GM12872 (cell line): ENCODE measurements around the gene NDUFAF2.

ENCODE experiments used
- TF ChIP-seq, protein P1 (sequence below): IDR thresholded peaks from 3 replicates; pipeline ENCODE4 v1.5.1; 2011; ENCODE audit warnings: low read depth, mild to moderate bottlenecking, low read length, moderate library complexity; ENCODE audit not compliant: insufficient read depth

NDUFAF2 gene

GRCh38 chr5:61177070-61177469, 232.1 kb downstream of the NDUFAF2 start:
- TF ChIP-seq, protein P1, sequence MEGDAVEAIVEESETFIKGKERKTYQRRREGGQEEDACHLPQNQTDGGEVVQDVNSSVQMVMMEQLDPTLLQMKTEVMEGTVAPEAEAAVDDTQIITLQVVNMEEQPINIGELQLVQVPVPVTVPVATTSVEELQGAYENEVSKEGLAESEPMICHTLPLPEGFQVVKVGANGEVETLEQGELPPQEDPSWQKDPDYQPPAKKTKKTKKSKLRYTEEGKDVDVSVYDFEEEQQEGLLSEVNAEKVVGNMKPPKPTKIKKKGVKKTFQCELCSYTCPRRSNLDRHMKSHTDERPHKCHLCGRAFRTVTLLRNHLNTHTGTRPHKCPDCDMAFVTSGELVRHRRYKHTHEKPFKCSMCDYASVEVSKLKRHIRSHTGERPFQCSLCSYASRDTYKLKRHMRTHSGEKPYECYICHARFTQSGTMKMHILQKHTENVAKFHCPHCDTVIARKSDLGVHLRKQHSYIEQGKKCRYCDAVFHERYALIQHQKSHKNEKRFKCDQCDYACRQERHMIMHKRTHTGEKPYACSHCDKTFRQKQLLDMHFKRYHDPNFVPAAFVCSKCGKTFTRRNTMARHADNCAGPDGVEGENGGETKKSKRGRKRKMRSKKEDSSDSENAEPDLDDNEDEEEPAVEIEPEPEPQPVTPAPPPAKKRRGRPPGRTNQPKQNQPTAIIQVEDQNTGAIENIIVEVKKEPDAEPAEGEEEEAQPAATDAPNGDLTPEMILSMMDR = no peak

GRCh38 chr5:61177716-61178115, 232.7 kb downstream of the NDUFAF2 start:
- TF ChIP-seq, protein P1 = no peak

DNA sequence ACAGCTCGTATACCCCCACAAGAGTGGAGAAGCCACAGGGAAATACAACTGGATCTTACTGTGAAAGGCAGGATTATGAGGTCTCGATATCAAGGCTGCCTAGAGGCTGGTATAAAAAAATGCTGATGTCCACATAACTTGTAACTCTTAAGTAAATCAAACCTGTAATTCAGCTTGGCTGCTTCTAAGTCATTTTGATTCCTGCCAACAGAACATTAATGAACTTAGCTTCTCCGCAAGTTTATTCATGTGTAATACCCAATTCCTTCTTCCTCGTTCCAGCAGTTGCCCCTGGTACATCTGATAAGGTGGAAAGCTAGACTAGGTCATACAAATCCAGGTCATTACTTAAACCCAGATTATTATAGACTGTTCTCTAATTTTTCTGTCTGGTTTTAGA, 233.7 kb downstream of the NDUFAF2 start:
- TF ChIP-seq, protein P1 = no peak

- TF ChIP-seq, protein P1 = no peak
Measured at GRCh38 chr5:61180886-61181285, 235.9 kb downstream of the NDUFAF2 start.

DNA sequence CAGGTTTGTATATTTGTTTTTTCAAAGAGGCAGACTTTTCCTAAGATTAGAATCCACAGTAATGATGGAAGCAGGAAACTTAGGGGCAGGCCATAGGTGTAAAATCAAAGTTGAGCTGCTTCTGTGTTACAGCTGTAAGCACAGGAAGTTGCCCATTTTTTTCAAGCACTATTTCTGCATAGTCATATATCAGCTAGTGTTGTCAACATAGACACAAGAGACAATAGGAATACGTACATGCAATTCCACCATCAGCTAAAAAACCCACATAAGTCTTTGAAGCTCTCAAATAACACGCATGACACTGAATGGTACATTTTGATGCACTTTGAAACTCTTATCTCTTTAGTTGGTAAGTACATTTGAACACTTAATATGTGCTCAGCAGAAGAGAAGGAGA, 237.4 kb downstream of the NDUFAF2 start:
- TF ChIP-seq, protein P1 = no peak

DNA sequence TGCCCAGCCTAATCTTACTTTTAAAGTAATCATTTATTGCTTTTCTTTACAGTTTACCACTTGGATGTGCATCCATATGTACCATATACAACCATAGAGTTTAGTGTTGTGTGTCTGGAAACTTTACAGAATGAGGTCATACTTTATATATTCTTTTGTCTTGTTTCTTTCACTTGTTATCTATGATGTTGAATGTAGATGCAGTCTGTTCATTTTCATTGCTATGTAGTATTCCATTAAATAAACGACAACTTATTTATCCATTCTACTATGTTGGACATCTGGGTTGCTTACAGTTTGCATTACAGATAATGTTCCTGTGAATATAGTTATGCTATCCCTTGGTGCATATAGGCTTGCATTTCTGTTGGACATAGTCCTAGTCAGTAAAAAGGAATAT, 238.5 kb downstream of the NDUFAF2 start:
- TF ChIP-seq, protein P1 = no peak

- TF ChIP-seq, protein P1 = no peak
Measured at GRCh38 chr5:61184708-61185107, 239.7 kb downstream of the NDUFAF2 start.

GRCh38 chr5:61186634-61187033, 241.6 kb downstream of the NDUFAF2 start:
- TF ChIP-seq, protein P1 = no peak
